ENCODE results near the gene FLRT2. TPM values are rescaled to one million over a fixed set of nuclear protein-coding genes. Genes with fewer than 3 reads are reported as not detected.

Gene FLRT2
- polyA plus RNA-seq, 1 experiment, result 20.8 TPM

DNA sequence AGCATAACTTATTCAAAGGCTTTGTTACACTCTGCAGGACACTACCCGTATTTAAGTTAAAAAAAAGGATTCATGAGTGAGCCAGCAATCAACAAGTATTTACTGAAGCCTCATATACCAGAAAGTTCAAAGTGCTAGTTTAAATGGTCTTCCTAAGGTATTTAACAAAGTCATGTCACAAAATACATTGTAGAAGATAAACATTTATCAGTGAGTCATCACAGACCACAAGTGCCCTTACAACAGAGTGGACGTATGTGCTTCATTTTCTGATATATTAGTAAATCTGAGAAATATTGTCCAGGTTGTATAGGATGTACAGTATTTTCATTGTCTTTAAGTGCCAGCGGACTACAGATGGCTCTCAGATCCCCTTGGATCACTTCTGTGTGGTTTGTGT is 24.2 kb downstream of the FLRT2 start:
- no peak overlapping the region for H3K4me3 ChIP-seq (ENCODE audit: low read depth, low read length)
- TF ChIP-seq, protein P1, sequence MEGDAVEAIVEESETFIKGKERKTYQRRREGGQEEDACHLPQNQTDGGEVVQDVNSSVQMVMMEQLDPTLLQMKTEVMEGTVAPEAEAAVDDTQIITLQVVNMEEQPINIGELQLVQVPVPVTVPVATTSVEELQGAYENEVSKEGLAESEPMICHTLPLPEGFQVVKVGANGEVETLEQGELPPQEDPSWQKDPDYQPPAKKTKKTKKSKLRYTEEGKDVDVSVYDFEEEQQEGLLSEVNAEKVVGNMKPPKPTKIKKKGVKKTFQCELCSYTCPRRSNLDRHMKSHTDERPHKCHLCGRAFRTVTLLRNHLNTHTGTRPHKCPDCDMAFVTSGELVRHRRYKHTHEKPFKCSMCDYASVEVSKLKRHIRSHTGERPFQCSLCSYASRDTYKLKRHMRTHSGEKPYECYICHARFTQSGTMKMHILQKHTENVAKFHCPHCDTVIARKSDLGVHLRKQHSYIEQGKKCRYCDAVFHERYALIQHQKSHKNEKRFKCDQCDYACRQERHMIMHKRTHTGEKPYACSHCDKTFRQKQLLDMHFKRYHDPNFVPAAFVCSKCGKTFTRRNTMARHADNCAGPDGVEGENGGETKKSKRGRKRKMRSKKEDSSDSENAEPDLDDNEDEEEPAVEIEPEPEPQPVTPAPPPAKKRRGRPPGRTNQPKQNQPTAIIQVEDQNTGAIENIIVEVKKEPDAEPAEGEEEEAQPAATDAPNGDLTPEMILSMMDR (IDR thresholded peaks at IDR 0.05; ENCODE audit: low read depth, low read length), result no peak
- ChIA-PET POLR2A (no interaction called here), CTCF (no interaction called here)
- no peaks in the 10 kb centered on the region for H3K9me3 ChIP-seq (ENCODE audit: control insufficient read depth, insufficient read depth, low read length)
- no peak for DNase-seq (ENCODE audit: low read depth, low spot score)
- H3K27me3 ChIP-seq (ENCODE audit: control insufficient read depth, insufficient read depth, low read length), result no peaks in the 10 kb centered on the region
- no peak overlapping the region for H3K27ac ChIP-seq (ENCODE audit: low read depth, low read length)

DNA sequence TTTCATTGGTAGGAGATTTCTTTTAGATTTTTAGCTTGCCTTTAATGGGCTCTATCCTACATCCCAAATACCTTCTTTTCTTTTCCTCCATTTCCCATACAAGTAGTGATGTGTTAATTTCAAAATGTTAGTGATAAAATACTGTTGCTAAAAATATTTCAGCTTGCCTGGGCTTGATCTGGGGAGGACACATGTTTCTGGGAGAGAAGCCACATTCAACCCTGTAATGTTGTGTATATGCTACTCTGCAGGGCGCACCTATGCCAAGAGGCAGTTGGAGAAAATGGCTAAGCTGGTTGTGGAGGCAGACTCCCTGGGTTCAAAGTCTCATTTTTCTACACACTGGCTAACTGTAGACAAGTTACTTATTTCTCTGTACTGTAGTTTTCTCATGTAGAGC is 26.3 kb downstream of the FLRT2 start:
- no peak for DNase-seq (ENCODE audit: low read depth, low spot score)
- CTCF ChIA-PET, result no interaction called here
- POLR2A ChIA-PET, result no interaction called here
- Histone ChIP-seq H3K27ac (ENCODE audit: low read depth, low read length) (no peak overlapping the region), H3K4me3 (ENCODE audit: low read depth, low read length) (no peak overlapping the region), H3K27me3 (ENCODE audit: control insufficient read depth, insufficient read depth, low read length) (no peaks in the 10 kb centered on the region), H3K9me3 (ENCODE audit: control insufficient read depth, insufficient read depth, low read length) (no peaks in the 10 kb centered on the region)
- TF ChIP-seq, protein P1 (IDR thresholded peaks at IDR 0.05; ENCODE audit: low read depth, low read length), result no peak

DNA sequence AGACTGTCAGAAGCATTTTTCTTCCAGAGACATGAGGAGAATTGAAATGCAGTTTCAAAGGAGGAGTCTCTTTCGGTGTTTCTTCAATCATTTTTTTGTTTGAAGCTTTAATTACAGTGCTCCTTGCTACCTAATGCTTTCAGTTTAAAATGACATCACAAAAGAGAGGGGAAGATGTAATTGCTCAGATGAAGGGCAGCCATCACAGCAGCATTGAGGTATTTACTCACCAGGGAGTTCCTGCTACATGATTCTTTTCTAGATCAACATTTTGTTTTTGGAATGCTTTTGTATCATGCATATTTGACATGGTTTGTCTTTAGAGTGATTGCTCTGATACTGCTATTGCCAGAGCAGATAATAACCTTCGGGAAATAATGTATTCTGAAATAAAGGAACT is 28.6 kb downstream of the FLRT2 start:
- no peak overlapping the region for H3K4me3 ChIP-seq (ENCODE audit: low read depth, low read length)
- no peaks in the 10 kb centered on the region for H3K9me3 ChIP-seq (ENCODE audit: control insufficient read depth, insufficient read depth, low read length)
- TF ChIP-seq, protein P1 (IDR thresholded peaks at IDR 0.05; ENCODE audit: low read depth, low read length), result no peak
- H3K27me3 ChIP-seq (ENCODE audit: control insufficient read depth, insufficient read depth, low read length), result no peaks in the 10 kb centered on the region
- ChIA-PET POLR2A (no interaction called here), CTCF (interaction anchor here (0.6 to 1.0 kb wide), 2 partner anchors 13 to 23 kb away, joined by 3 to 4 read pairs; no protein-coding TSS in a partner anchor)
- no peak overlapping the region for H3K27ac ChIP-seq (ENCODE audit: low read depth, low read length)
- DNase-seq (ENCODE audit: low read depth, low spot score), result no peak

DNA sequence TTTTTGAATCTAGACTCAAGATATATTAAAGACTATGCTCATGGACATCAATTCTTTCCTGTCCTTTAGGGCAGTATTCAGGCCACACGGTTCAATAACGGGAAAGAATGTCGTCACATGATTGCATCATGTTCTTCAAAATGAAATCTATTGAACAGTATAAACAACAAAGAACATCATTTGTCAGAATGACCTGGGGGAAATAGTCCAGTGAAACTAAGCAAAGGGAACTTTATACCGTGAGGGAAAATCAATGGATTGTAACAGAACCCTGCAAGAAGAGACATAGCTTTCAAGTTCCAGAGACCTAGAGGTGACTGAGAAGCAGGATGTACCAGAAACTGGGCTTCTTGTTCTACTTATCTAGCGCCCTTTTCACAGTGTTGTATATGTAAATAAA is 32.7 kb downstream of the FLRT2 start:
- Histone ChIP-seq H3K27me3 (ENCODE audit: control insufficient read depth, insufficient read depth, low read length) (no peaks in the 10 kb centered on the region), H3K4me3 (ENCODE audit: low read depth, low read length) (no peak overlapping the region), H3K27ac (ENCODE audit: low read depth, low read length) (no peak overlapping the region), H3K9me3 (ENCODE audit: control insufficient read depth, insufficient read depth, low read length) (no peaks in the 10 kb centered on the region)
- DNase-seq (ENCODE audit: low read depth, low spot score), result no peak
- POLR2A ChIA-PET, result no interaction called here
- TF ChIP-seq, protein P1 (IDR thresholded peaks at IDR 0.05; ENCODE audit: low read depth, low read length), result no peak
- CTCF ChIA-PET, result no interaction called here

DNA sequence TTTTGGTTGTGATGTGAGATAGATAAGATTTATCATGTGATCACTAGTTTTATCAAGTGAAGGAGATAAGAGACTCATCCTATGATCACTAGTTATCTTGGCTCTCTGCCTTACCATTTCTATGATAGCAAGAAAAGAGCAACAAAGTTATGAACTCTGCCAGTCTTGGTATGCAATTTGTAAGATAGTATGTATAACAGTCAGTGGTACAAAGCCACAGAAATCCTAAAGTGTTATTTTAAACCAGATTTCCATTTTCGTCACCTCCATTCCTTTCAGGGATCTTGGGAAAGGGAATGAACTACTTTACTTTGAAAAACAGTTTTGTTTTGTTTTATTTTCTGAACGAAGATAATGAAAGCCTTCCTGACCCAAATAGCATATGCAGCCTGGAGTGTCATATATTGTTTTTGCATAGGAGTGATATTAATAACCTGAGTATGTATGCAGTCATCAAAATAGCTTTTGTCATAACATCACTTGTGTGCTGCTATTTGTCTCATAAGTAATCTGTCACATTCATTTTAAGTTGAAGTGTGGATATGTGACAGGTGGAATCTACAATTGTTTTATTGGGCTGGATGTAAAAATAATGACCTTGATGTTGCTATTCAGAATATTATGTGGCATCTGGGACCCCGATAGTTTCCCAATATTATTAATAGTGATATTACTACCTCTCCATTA is 35.0 kb downstream of the FLRT2 start:
- H3K27ac ChIP-seq (ENCODE audit: low read depth, low read length), result no peak overlapping the region
- H3K4me3 ChIP-seq (ENCODE audit: low read depth, low read length), result no peak overlapping the region
- no peaks in the 10 kb centered on the region for H3K9me3 ChIP-seq (ENCODE audit: control insufficient read depth, insufficient read depth, low read length)
- DNase-seq (ENCODE audit: low read depth, low spot score), result no peak
- POLR2A ChIA-PET, result no interaction called here
- CTCF ChIA-PET, result interaction anchor here (1.1 kb wide), 1 partner anchor 30 kb away, joined by 5 read pairs; no protein-coding TSS in a partner anchor
- no peaks in the 10 kb centered on the region for H3K27me3 ChIP-seq (ENCODE audit: control insufficient read depth, insufficient read depth, low read length)
- TF ChIP-seq, protein P1 (IDR thresholded peaks at IDR 0.05; ENCODE audit: low read depth, low read length), result no peak
